Natural killer cell (primary cell): Measurements from ENCODE around the gene NSUN3. TPM values are rescaled to one million over a fixed set of nuclear protein-coding genes. Genes with fewer than 3 reads are reported as not detected.

Experiments
- ATAC-seq, 3 donors: fragments of 150-1000 bp in 2 of 3; fragments of 200-7000 bp in 1 of 3; cut with Tn5 transposase; 1 replicate in 1 of 3; 2 replicates in 2 of 3; pipeline ENCODE4 v1.10.0; 2021; ENCODE audit warnings: mild to moderate bottlenecking in 2 of 3, moderate library complexity in 2 of 3
- DNase-seq, 2 donors: peaks; one replicate each; pipeline versions ENCODE4 v3.0.0 to v3.0.0-alpha.2; 2013 to 2021; ENCODE audit warnings: mixed read lengths in 1 of 2
- H3K27ac ChIP-seq: one replicate; pipeline ENCODE4 v1.5.1; 2013; ENCODE audit warnings: mild to moderate bottlenecking, low read length
- H3K27me3 ChIP-seq: one replicate; pipeline ENCODE4 v1.6.1; 2013; ENCODE audit warnings: low read length; ENCODE audit not compliant: control insufficient read depth, insufficient read depth
- H3K36me3 ChIP-seq: one replicate; pipeline ENCODE4 v1.6.1; 2013; ENCODE audit warnings: low read length; ENCODE audit not compliant: control insufficient read depth, insufficient read depth
- H3K4me1 ChIP-seq: one replicate; pipeline ENCODE4 v1.6.1; 2013; ENCODE audit warnings: low read length; ENCODE audit not compliant: control insufficient read depth, insufficient read depth
- H3K4me3 ChIP-seq: one replicate; pipeline ENCODE4 v1.5.1; 2013; ENCODE audit warnings: low read length
- H3K9me3 ChIP-seq: one replicate; pipeline ENCODE4 v1.6.1; 2013; ENCODE audit warnings: low read length; ENCODE audit not compliant: control insufficient read depth, insufficient read depth
- H3K27ac Mint-ChIP-seq, 2 donors: one replicate each; pipeline ENCODE4 v1.8.0; 2022; ENCODE audit warnings: mild to moderate bottlenecking in 2 of 2, mixed read lengths in 2 of 2, moderate library complexity in 1 of 2
- H3K27me3 Mint-ChIP-seq, 2 donors: one replicate each; pipeline ENCODE4 v1.8.0; 2022; ENCODE audit warnings: low read depth in 2 of 2, mixed read lengths in 2 of 2
- H3K36me3 Mint-ChIP-seq: one replicate; pipeline ENCODE4 v1.8.0; 2022; ENCODE audit warnings: mixed read lengths
- H3K4me1 Mint-ChIP-seq, 2 donors: one replicate each; pipeline ENCODE4 v1.8.0; 2022; ENCODE audit warnings: mixed read lengths in 2 of 2
- H3K4me3 Mint-ChIP-seq: one replicate; pipeline ENCODE4 v1.8.0; 2022; ENCODE audit warnings: mild to moderate bottlenecking, moderate library complexity, mixed read lengths
- H3K9me3 Mint-ChIP-seq, 2 donors: one replicate each; pipeline ENCODE4 v1.8.0; 2022; ENCODE audit warnings: mixed read lengths in 2 of 2
- CTCF ChIP-seq: fragments of 200-600 bp; IDR thresholded peaks from one replicate; pipeline ENCODE4 v1.8.0; 2022; ENCODE audit warnings: antibody characterized with exemption
- WGBS: methylation state at CpG from one replicate; pipeline ENCODE4 v1.1.7; 2013; ENCODE audit warnings: missing lambda C conversion rate; ENCODE audit not compliant: insufficient coverage; 5-methylcytosine and 5-hydroxymethylcytosine counted together
- intact Hi-C: fragments of 100-400 bp; cut with micrococcal nuclease; formaldehyde crosslinking; loops from one replicate; pipeline ENCODE4 v1.14.2; 2022
- total RNA-seq, 4 donors: library from RNA; stranded (reverse); fragments of 120-200 nt in 1 of 4; gene quantifications; one replicate each; pipeline versions ENCODE4 v1.2.3 to v1.2.4, GENCODE V29; 2013 to 2022

NSUN3 gene
- total RNA-seq, 3 donors from 2014 or later (not counting 1 experiment from before 2014, with no cell fraction given) = 24.0 to 32.4 (median 28.6) TPM

- no peak overlapping the region for H3K27ac Mint-ChIP-seq
- H3K4me3 Mint-ChIP-seq = no peak overlapping the region
- no peak for TF ChIP-seq CTCF
- Histone ChIP-seq H3K4me3 (no peak overlapping the region), H3K27ac (no peak overlapping the region), H3K27me3 (no peaks in the 10 kb centered on the region), H3K36me3 (no peaks in the 10 kb centered on the region), H3K9me3 (no peaks in the 10 kb centered on the region), H3K4me1 (no peaks in the 10 kb centered on the region)
- intact Hi-C loops = no loop called here
- ATAC-seq (no peak), DNase-seq (no peak)
- H3K4me1 Mint-ChIP-seq = no peaks in the 10 kb centered on the region
- H3K9me3 Mint-ChIP-seq = no peaks in the 10 kb centered on the region
- H3K36me3 Mint-ChIP-seq = no peaks in the 10 kb centered on the region
- WGBS = 92% methylated on average over 2 of the region's 2 CpGs
- H3K27me3 Mint-ChIP-seq = no peaks in the 10 kb centered on the region
Measured at GRCh38 chr3:94175677-94176076, 112.8 kb downstream of the NSUN3 start.

GRCh38 chr3:94176988-94177745 is 114.3 kb downstream of the NSUN3 start:
- Histone ChIP-seq H3K4me1 (no peaks in the 10 kb centered on the region), H3K27ac (no peak overlapping the region), H3K36me3 (no peaks in the 10 kb centered on the region), H3K4me3 (no peak overlapping the region), H3K27me3 (no peaks in the 10 kb centered on the region), H3K9me3 (no peaks in the 10 kb centered on the region)
- Mint-ChIP-seq H3K4me1 (no peaks in the 10 kb centered on the region), H3K27me3 (no peaks in the 10 kb centered on the region), H3K36me3 (no peaks in the 10 kb centered on the region), H3K9me3 (no peaks in the 10 kb centered on the region), H3K27ac (no peak overlapping the region), H3K4me3 (no peak overlapping the region)
- no peak for ATAC-seq
- intact Hi-C loops = no loop called here
- whole genome bisulfite sequencing = 75% methylated on average over 5 of the region's 6 CpGs
- no peak for TF ChIP-seq CTCF
- no peak for DNase-seq

Other genes with a start within 250 kb of the NSUN3 start
- 1 to 10 TPM in 1 of 3 donors, under 1 TPM in 2; 0.25 to 1.4 (median 0.68) TPM for gene PROS1, start 89.2 kb upstream of the NSUN3 start, total RNA-seq
- gene ARL13B, start 82.9 kb upstream of the NSUN3 start, total RNA-seq = 10 to 100 TPM in 2 of 3 donors, 1 to 10 TPM in 1; 8.3 to 14.3 (median 10.5) TPM
- not detected for gene STX19, start 34.5 kb upstream of the NSUN3 start, total RNA-seq
- 1 to 10 TPM; 2.5 to 5.0 (median 3.9) TPM for gene DHFR2, start 145 bp upstream of the NSUN3 start, total RNA-seq